Activated CD4-positive, alpha-beta T cell treated with anti-CD3 and anti-CD28 coated beads, Interleukin-2, amount 50 U/mL, for 4 hours (primary cell): ENCODE measurements around the gene RASA2.
"Not testable (repeated sequence)": the region's sequence is repeated elsewhere in the genome, so short reads cannot be mapped to it uniquely, and the experiment has no call there.

ENCODE experiments used
- DNase-seq, 2 experiments: peaks; one replicate each; pipeline ENCODE4 v3.0.0-alpha.2; 2020

Gene RASA2

GRCh38 chr3:141498598-141499223 lies 11.9 kb downstream of the RASA2 start:
- peak; percentile 71 to 77 for DNase-seq

GRCh38 chr3:141499284-141499683 lies 12.5 kb downstream of the RASA2 start:
- no peak for DNase-seq

GRCh38 chr3:141499965-141500364 lies 13.1 kb downstream of the RASA2 start:
- no peak for DNase-seq

- no peak for DNase-seq
These were observed 13.6 kb downstream of the RASA2 start for GRCh38 chr3:141500397-141500796.

GRCh38 chr3:141505166-141505565 lies 18.3 kb downstream of the RASA2 start:
- DNase-seq, result no peak

- no peak for DNase-seq
These were observed 19.2 kb downstream of the RASA2 start for GRCh38 chr3:141506071-141506470.

- DNase-seq, result no peak
These were observed 20.7 kb downstream of the RASA2 start for GRCh38 chr3:141507392-141508066.

GRCh38 chr3:141508067-141508436 lies 21.2 kb downstream of the RASA2 start:
- DNase-seq, result no peak

- no peak for DNase-seq
These were observed 24.5 kb downstream of the RASA2 start for GRCh38 chr3:141511361-141511760.

GRCh38 chr3:141514382-141514781 lies 27.6 kb downstream of the RASA2 start:
- DNase-seq, result no peak

GRCh38 chr3:141519587-141519986 lies 32.8 kb downstream of the RASA2 start:
- no peak for DNase-seq

GRCh38 chr3:141521781-141522180 lies 35.0 kb downstream of the RASA2 start:
- DNase-seq, result no peak

- no peak for DNase-seq
These were observed 37.0 kb downstream of the RASA2 start for GRCh38 chr3:141523615-141524375.

- no peak for DNase-seq
These were observed 38.2 kb downstream of the RASA2 start for GRCh38 chr3:141524988-141525387.

GRCh38 chr3:141525814-141526213 lies 39.0 kb downstream of the RASA2 start:
- no peak for DNase-seq

GRCh38 chr3:141526709-141527108 lies 39.9 kb downstream of the RASA2 start:
- DNase-seq, result no peak

- DNase-seq, result no peak
These were observed 42.0 kb downstream of the RASA2 start for GRCh38 chr3:141528800-141529199.

GRCh38 chr3:141529256-141529655 lies 42.4 kb downstream of the RASA2 start:
- no peak for DNase-seq

GRCh38 chr3:141529717-141530414 lies 43.0 kb downstream of the RASA2 start:
- no peak for DNase-seq

GRCh38 chr3:141530415-141530768 lies 43.6 kb downstream of the RASA2 start:
- no peak for DNase-seq

- no peak for DNase-seq
These were observed 45.8 kb downstream of the RASA2 start for GRCh38 chr3:141532609-141533008.

GRCh38 chr3:141536017-141536416 lies 49.2 kb downstream of the RASA2 start:
- not testable (repeated sequence) for DNase-seq

GRCh38 chr3:141537856-141538255 lies 51.0 kb downstream of the RASA2 start:
- no peak for DNase-seq
